ENCODE data around the gene SERPINA4. TPM values are rescaled to one million over a fixed set of nuclear protein-coding genes. Genes with fewer than 3 reads are reported as not detected.

SERPINA4 gene
- total RNA-seq, 1 experiment from 2014 or later: 0.17 TPM

DNA sequence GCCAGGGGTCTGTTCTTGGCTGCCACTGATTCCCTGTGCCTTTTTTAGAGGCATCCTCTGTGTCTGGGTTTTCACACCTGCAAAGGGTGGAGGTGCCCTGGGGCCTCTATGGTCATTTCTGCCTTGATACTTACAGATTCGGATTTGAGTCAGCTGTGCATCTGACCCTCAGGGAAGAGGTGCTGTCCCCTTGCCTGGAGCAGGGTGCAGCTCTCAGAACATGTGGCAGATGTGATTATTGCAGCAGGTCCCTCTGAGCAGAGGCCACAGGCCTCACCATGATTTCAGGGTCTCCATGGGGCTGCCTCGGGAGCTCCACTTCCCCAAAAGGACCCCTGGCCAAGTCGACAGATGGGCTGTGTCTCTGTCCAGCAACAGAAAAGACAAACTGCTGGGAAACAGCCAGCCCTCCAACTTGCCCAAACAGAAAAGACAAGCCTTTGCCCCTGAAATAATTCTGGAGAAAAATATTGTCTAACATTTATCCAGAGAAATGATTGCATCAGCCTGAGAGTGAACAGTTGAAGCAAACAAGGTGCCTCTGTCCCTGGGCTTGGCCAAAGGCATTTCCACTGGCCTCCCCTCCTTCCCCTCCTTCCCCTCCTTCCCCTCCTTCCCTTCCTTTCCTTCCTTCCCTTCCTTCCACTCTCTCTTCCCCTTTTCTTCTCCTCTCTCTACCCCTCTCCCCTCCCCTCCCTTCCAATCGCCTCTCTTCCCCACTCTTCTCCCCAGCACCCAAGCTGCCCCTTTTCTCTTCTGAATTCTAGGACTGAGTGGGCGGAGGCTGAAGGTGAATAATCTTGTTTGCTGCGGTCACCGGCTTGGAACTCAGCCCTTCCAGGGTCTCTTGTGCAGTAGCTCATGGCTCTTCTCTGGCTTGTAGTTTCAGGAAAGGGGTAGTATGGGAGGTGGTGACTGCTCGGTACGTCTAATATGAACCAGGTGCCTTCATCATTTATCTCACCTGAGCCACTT lies 51.6 kb downstream of the SERPINA4 start:
- DNase-seq (ENCODE audit: low read depth, low spot score) (no peak), ATAC-seq (0 out of 2 replicates have a peak, but pooled peaks have one; percentile 18)
- Histone ChIP-seq H2AFZ (ENCODE audit: low read depth, low read length, poor library complexity, severe bottlenecking) (no peak overlapping the region), H3K36me3 (ENCODE audit: control insufficient read depth in 1 of 2, insufficient read depth in 2 of 2, low read length in 2 of 2) (no peaks in the 10 kb centered on the region), H3K4me2 (ENCODE audit: low read length) (peak overlapping the region; percentile 33), H3K27ac (ENCODE audit: low read depth, low read length) (no peak overlapping the region), H3K27me3 (ENCODE audit: insufficient read depth, low read length) (no peaks in the 10 kb centered on the region), H4K20me1 (ENCODE audit: insufficient read depth) (no peaks in the 10 kb centered on the region), H3K9ac (ENCODE audit: low read length) (no peak overlapping the region), H3K4me1 (ENCODE audit: control insufficient read depth in 1 of 2, insufficient read depth in 2 of 2, low read length in 2 of 2) (peaks cover 8 to 38% of the 10 kb centered on the region in 2 experiments; a peak in 3 of 4 replicates), H3K9me3 (ENCODE audit: control insufficient read depth in 1 of 2, insufficient read depth in 1 of 2, low read depth in 1 of 2, low read length in 2 of 2) (no peaks in the 10 kb centered on the region; a peak in 1 of 4 replicates), H3K4me3 (replicated peaks in 1 of 2; ENCODE audit: low read depth in 1 of 2, low read length in 2 of 2) (no peak overlapping the region), H3K9me2 (ENCODE audit: insufficient read depth) (no peaks in the 10 kb centered on the region), H3K79me2 (ENCODE audit: insufficient read depth, low read length) (no peaks in the 10 kb centered on the region)
- intact Hi-C loops (cut with micrococcal nuclease): no loop called here
- TF ChIP-seq EGR1 (IDR thresholded peaks at IDR 0.05; ENCODE audit: low read depth) (peak; percentile 77), YY1 (IDR thresholded peaks at IDR 0.05; ENCODE audit: extremely low read depth, insufficient replicate concordance, low read depth, low read length) (no peak)
- no TSS peak for BruUV-seq (replicated peaks)
- RAD21 ChIA-PET (ENCODE audit: low non-redundant PET in 1 of 2, low total read pairs in 2 of 2, uncharacterized antibody in 2 of 2, unreplicated experiment in 2 of 2): interaction anchor here in 1 of 2 experiments (0.6 kb wide), 1 partner anchor 913 kb away, joined by 3 read pairs; no protein-coding TSS in a partner anchor
- CTCF ChIA-PET: interaction anchor here (1.1 kb wide), 1 partner anchor 13 kb away, joined by 3 read pairs; no protein-coding TSS in a partner anchor
- POLR2A ChIA-PET: interaction anchor here (0.8 to 2.4 kb wide), 2 partner anchors 11 to 13 kb away, joined by 4 to 10 read pairs; no protein-coding TSS in a partner anchor

DNA sequence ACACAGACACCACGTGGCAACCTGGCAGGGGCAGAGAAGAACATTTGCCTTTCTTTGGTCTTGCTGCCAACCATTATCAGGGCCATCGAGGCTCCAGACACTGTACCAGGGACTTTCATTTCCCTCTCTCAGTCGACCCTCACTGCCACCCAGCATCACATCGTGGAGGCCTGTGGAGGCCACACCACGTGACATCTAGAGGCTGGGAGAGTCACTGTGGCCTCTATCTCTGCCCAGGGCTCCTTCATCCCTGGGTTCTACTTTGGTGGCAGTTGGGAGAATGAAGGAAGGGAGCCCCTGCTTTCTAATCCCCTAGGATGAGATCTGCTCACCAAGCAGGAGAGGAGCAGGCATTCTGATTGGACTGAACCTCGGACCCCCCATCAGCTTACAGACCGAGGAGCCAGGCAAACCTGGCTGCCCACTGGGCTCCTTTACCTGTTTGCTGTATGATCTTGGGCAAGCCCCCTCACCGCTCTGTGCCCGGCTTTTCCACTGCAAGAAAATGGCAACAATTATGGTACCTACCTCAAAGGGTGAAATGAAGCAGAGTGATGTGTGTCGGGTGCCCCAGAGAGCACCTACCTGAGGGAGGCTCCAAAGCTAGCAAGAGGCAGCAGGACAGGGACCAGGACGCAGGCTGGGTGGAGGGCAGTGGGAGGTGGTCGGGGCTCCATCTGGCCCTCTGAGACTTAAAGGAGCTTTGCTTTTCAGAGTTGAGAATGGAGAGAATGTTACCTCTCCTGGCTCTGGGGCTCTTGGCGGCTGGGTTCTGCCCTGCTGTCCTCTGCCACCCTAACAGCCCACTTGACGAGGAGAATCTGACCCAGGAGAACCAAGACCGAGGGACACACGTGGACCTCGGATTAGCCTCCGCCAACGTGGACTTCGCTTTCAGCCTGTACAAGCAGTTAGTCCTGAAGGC lies 52.7 kb downstream of the SERPINA4 start:
- no peaks in the 10 kb centered on the region for H3K9me2 ChIP-seq (ENCODE audit: insufficient read depth)
- H4K20me1 ChIP-seq (ENCODE audit: insufficient read depth): no peaks in the 10 kb centered on the region
- TF ChIP-seq CBX3 (IDR thresholded peaks at IDR 0.05; ENCODE audit: low read depth): no peak
- H2AFZ ChIP-seq (ENCODE audit: low read depth, low read length, poor library complexity, severe bottlenecking): no peak overlapping the region
- no TSS peak for BruUV-seq (replicated peaks)
- intact Hi-C loops (cut with micrococcal nuclease): no loop called here
- POLR2A ChIA-PET: interaction anchor here (1.1 kb wide), 1 partner anchor 13 kb away, joined by 3 read pairs; no protein-coding TSS in a partner anchor
- H3K79me2 ChIP-seq (ENCODE audit: insufficient read depth, low read length): no peaks in the 10 kb centered on the region
- RAD21 ChIA-PET (ENCODE audit: low non-redundant PET in 1 of 2, low total read pairs in 2 of 2, uncharacterized antibody in 2 of 2, unreplicated experiment in 2 of 2): no interaction called here
- no peak overlapping the region for H3K4me3 ChIP-seq (replicated peaks in 1 of 2; ENCODE audit: low read depth in 1 of 2, low read length in 2 of 2)
- no peaks in the 10 kb centered on the region for H3K36me3 ChIP-seq (ENCODE audit: control insufficient read depth in 1 of 2, insufficient read depth in 2 of 2, low read length in 2 of 2)
- no peaks in the 10 kb centered on the region for H3K27me3 ChIP-seq (ENCODE audit: insufficient read depth, low read length)
- H3K9me3 ChIP-seq (ENCODE audit: control insufficient read depth in 1 of 2, insufficient read depth in 1 of 2, low read depth in 1 of 2, low read length in 2 of 2): peaks cover 3 to 8% of the 10 kb centered on the region in 2 experiments; a peak in 2 of 4 replicates
- no peak overlapping the region for H3K9ac ChIP-seq (ENCODE audit: low read length)
- CTCF ChIA-PET: no interaction called here
- DNase-seq (ENCODE audit: low read depth, low spot score) (no peak), ATAC-seq (no peak)
- no peak overlapping the region for H3K4me2 ChIP-seq (ENCODE audit: low read length)
- H3K27ac ChIP-seq (ENCODE audit: low read depth, low read length): no peak overlapping the region
- peaks cover 8 to 38% of the 10 kb centered on the region in 2 experiments; a peak in 3 of 4 replicates for H3K4me1 ChIP-seq (ENCODE audit: control insufficient read depth in 1 of 2, insufficient read depth in 2 of 2, low read length in 2 of 2)

All from HCT116 (cell line).